HL-60 (cell line): ENCODE measurements around the gene POLR1F.

Source experiments
- CTCF ChIP-seq: IDR thresholded peaks from one replicate; pipeline ENCODE4 v1.5.1; 2011; ENCODE audit warnings: low read length, control low read depth, inconsistent platforms; ENCODE audit not compliant: insufficient read depth
- GABPA ChIP-seq: IDR thresholded peaks from 2 replicates; pipeline ENCODE4 v1.6.1; 2012; ENCODE audit warnings: low read depth
- POLR2AphosphoS5 ChIP-seq: IDR thresholded peaks from 2 replicates; pipeline ENCODE4 v1.6.1; 2012; ENCODE audit warnings: low read depth
- SPI1 ChIP-seq: IDR thresholded peaks from 2 replicates; pipeline ENCODE4 v1.6.1; 2012; ENCODE audit warnings: low read depth, mild to moderate bottlenecking, borderline replicate concordance
- TF ChIP-seq, protein P1 (sequence below): IDR thresholded peaks from 2 replicates; pipeline ENCODE4 v1.6.1; 2012; ENCODE audit warnings: low read depth; ENCODE audit not compliant: insufficient replicate concordance

- TF ChIP-seq, protein P1, sequence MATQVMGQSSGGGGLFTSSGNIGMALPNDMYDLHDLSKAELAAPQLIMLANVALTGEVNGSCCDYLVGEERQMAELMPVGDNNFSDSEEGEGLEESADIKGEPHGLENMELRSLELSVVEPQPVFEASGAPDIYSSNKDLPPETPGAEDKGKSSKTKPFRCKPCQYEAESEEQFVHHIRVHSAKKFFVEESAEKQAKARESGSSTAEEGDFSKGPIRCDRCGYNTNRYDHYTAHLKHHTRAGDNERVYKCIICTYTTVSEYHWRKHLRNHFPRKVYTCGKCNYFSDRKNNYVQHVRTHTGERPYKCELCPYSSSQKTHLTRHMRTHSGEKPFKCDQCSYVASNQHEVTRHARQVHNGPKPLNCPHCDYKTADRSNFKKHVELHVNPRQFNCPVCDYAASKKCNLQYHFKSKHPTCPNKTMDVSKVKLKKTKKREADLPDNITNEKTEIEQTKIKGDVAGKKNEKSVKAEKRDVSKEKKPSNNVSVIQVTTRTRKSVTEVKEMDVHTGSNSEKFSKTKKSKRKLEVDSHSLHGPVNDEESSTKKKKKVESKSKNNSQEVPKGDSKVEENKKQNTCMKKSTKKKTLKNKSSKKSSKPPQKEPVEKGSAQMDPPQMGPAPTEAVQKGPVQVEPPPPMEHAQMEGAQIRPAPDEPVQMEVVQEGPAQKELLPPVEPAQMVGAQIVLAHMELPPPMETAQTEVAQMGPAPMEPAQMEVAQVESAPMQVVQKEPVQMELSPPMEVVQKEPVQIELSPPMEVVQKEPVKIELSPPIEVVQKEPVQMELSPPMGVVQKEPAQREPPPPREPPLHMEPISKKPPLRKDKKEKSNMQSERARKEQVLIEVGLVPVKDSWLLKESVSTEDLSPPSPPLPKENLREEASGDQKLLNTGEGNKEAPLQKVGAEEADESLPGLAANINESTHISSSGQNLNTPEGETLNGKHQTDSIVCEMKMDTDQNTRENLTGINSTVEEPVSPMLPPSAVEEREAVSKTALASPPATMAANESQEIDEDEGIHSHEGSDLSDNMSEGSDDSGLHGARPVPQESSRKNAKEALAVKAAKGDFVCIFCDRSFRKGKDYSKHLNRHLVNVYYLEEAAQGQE = no peak
- TF ChIP-seq CTCF = no peak
- no peak for TF ChIP-seq SPI1
- TF ChIP-seq POLR2AphosphoS5 = no peak
- no peak for TF ChIP-seq GABPA
Measured at GRCh38 chr7:19715499-19715898, 6.7 kb upstream of the POLR1F start.
